ENCODE measurements around the gene MAD1L1.
A peak's percentile ranks its signal among the peaks of the same experiment; 100 is the strongest.

The MAD1L1 gene

GRCh38 chr7:2130096-2130375 is 102.7 kb downstream of the MAD1L1 start:
- DNase-seq = no peak

- no peak for DNase-seq
Observed at GRCh38 chr7:2129323-2130095, 103.2 kb downstream of the MAD1L1 start.

GRCh38 chr7:2128601-2129322 is 104.0 kb downstream of the MAD1L1 start:
- DNase-seq = no peak

- no peak for DNase-seq
Observed at GRCh38 chr7:2126621-2127020, 106.1 kb downstream of the MAD1L1 start.

GRCh38 chr7:2125931-2126330 is 106.8 kb downstream of the MAD1L1 start:
- no peak for DNase-seq

- DNase-seq = no peak
Observed at GRCh38 chr7:2124604-2125345, 108.0 kb downstream of the MAD1L1 start.

- DNase-seq = no peak
Observed at GRCh38 chr7:2123916-2124315, 108.8 kb downstream of the MAD1L1 start.

- no peak for DNase-seq
Observed at GRCh38 chr7:2123360-2123759, 109.4 kb downstream of the MAD1L1 start.

- DNase-seq = no peak
Observed at GRCh38 chr7:2122651-2123050, 110.1 kb downstream of the MAD1L1 start.

GRCh38 chr7:2120841-2121830 is 111.6 kb downstream of the MAD1L1 start:
- no peak for DNase-seq

- peak in 1 of 2 donors; percentile 20 for DNase-seq
Observed at GRCh38 chr7:2120251-2120660, 112.5 kb downstream of the MAD1L1 start.

GRCh38 chr7:2118630-2119190 is 114.0 kb downstream of the MAD1L1 start:
- no peak for DNase-seq

- DNase-seq = no peak
Observed at GRCh38 chr7:2118056-2118455, 114.7 kb downstream of the MAD1L1 start.

- no peak for DNase-seq
Observed at GRCh38 chr7:2117646-2118045, 115.1 kb downstream of the MAD1L1 start.

- DNase-seq = no peak
Observed at GRCh38 chr7:2116989-2117591, 115.7 kb downstream of the MAD1L1 start.

GRCh38 chr7:2116448-2116810 is 116.3 kb downstream of the MAD1L1 start:
- DNase-seq = no peak

GRCh38 chr7:2115760-2116447 is 116.8 kb downstream of the MAD1L1 start:
- DNase-seq = no peak

- no peak for DNase-seq
Observed at GRCh38 chr7:2114926-2115759, 117.6 kb downstream of the MAD1L1 start.

GRCh38 chr7:2114052-2114451 is 118.7 kb downstream of the MAD1L1 start:
- DNase-seq = no peak
